Spinal cord (tissue), 10 donors: ENCODE data around the gene MATCAP1. TPM values are rescaled to one million over a fixed set of nuclear protein-coding genes. Genes with fewer than 3 reads are reported as not detected.

Experiments used
- DNase-seq, 6 donors: peaks; one replicate each; pipeline versions ENCODE4 v3.0.0 to v3.0.0-alpha.2; 2013 to 2015; ENCODE audit warnings: low spot score in 6 of 6, low read depth in 4 of 6
- H3K27ac ChIP-seq: one replicate; pipeline ENCODE4 v1.5.1; 2013; ENCODE audit warnings: low read depth, low read length, control low read depth
- H3K27me3 ChIP-seq: one replicate; pipeline ENCODE4 v1.6.1; 2013; ENCODE audit warnings: low read length; ENCODE audit not compliant: control insufficient read depth, insufficient read depth
- H3K36me3 ChIP-seq: one replicate; pipeline ENCODE4 v1.6.1; 2013; ENCODE audit warnings: low read length; ENCODE audit not compliant: control insufficient read depth, insufficient read depth
- H3K4me1 ChIP-seq: one replicate; pipeline ENCODE4 v1.6.1; 2013; ENCODE audit warnings: low read length; ENCODE audit not compliant: control insufficient read depth, insufficient read depth
- H3K4me3 ChIP-seq: one replicate; pipeline ENCODE4 v1.5.1; 2013; ENCODE audit warnings: low read depth, low read length, control low read depth
- H3K9me3 ChIP-seq: one replicate; pipeline ENCODE4 v1.6.1; 2013; ENCODE audit warnings: low read length; ENCODE audit not compliant: control insufficient read depth, insufficient read depth
- WGBS: methylation state at CpG from one replicate; pipeline ENCODE4 v1.1.5; 2013; ENCODE audit warnings: missing lambda C conversion rate; ENCODE audit not compliant: insufficient coverage; 5-methylcytosine and 5-hydroxymethylcytosine counted together
- polyA plus RNA-seq, 2 donors: library from polyadenylated mRNA; unstranded; fragments of 120-200 nt; gene quantifications; one replicate each; pipeline ENCODE4 v1.2.1, GENCODE V29; 2013; ENCODE audit not compliant: insufficient read length in 2 of 2
- total RNA-seq, 2 donors: library from RNA; depleted of rRNA in 1 of 2; stranded (reverse); fragments of 120-200 nt in 1 of 2; fragments of >200 nt in 1 of 2; gene quantifications; one replicate each; pipeline versions ENCODE4 v1.2.3 to v1.2.4, GENCODE V29; 2013 to 2014
- donor health status: healthy.

MATCAP1 gene
- total and polyA plus RNA-seq, 4 donors: 22.2 to 157 (median 80.6) TPM

DNA sequence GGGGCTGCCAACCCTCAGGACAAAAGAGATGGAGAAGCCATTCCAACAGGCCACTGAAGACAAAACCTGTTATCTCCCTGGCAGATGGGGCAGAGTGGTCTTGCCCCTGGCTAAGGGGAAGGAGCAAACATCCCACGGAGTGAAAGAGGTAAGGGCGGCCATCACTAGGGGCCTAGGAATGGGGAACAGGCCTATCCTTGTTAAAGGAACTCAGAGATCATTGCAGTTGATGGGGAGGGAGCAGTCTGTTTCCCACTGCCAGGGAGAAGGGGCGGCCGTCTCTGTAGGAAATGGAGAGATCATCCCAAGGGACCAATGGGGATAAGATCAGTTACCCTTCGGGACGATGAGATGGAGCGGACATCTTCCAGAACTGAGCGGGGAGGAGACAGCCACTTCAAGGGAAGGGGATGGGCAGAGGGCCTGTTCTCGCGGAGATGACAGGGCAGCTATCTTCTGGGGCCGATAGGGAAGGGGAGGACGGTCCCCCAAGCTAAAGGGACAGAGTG lies 42.6 kb upstream of the MATCAP1 start:
- peaks cover 28% of the 10 kb centered on the region for H3K4me1 ChIP-seq
- DNase-seq: no peak
- H3K9me3 ChIP-seq: no peaks in the 10 kb centered on the region
- WGBS: 6% methylated on average over 12 of the region's 12 CpGs
- H3K4me3 ChIP-seq: peak overlapping the region; percentile 94
- H3K27ac ChIP-seq: peak overlapping the region; percentile 44
- H3K36me3 ChIP-seq: peaks cover 46% of the 10 kb centered on the region
- no peaks in the 10 kb centered on the region for H3K27me3 ChIP-seq

- WGBS: 100% methylated on average over 2 of the region's 3 CpGs
- Histone ChIP-seq H3K4me1 (peaks cover 28% of the 10 kb centered on the region), H3K4me3 (no peak overlapping the region), H3K36me3 (peaks cover 23% of the 10 kb centered on the region), H3K27me3 (no peaks in the 10 kb centered on the region), H3K9me3 (no peaks in the 10 kb centered on the region), H3K27ac (no peak overlapping the region)
- DNase-seq: no peak
These were observed 40.2 kb upstream of the MATCAP1 start for GRCh38 chr16:67223992-67224391.

DNA sequence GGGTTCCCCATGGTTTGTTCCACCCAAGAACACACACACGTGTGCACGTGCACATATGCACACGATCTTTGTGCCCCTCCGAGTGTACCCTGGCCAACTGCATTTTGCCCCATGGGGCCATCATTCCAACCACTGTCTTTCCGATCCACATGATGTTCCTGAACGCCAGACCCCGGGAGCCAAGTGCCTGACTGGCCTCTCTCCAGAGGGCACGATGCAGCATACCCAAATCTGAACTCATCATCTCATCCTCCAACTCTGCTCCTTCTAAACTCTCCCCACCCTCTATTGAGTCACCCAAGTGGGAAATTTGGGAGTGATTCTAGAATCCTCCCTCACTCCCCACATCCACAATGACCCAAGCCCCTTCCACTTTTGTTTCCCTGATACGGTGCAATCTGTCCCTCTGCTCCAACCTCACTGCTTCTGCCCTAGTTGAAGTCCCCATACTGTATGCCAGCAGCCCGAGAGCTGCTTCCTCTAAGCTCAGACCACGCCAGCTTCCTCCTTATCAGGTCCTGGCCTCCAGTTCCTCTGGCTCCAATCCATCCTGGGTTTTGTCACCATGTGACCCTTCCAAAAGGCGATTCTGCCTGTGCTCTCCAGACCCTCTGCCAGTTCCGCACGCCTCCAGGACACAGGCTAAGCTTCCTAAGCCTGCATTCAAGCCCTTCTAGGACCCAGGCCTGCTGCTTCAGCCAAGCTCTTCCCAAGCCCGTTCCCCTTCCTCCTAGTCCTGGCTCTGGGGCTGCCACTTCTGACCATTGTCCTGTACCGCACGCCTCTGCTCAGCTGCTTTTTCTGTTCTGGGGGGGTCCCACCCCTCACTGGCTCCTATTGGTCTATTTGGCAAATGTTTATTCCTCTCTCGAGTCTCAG lies 33.1 kb upstream of the MATCAP1 start:
- Histone ChIP-seq H3K9me3 (no peaks in the 10 kb centered on the region), H3K27me3 (no peaks in the 10 kb centered on the region), H3K36me3 (peaks cover 40% of the 10 kb centered on the region), H3K4me1 (no peaks in the 10 kb centered on the region), H3K27ac (no peak overlapping the region), H3K4me3 (no peak overlapping the region)
- WGBS: 78% methylated on average over 15 of the region's 18 CpGs
- DNase-seq: no peak

DNA sequence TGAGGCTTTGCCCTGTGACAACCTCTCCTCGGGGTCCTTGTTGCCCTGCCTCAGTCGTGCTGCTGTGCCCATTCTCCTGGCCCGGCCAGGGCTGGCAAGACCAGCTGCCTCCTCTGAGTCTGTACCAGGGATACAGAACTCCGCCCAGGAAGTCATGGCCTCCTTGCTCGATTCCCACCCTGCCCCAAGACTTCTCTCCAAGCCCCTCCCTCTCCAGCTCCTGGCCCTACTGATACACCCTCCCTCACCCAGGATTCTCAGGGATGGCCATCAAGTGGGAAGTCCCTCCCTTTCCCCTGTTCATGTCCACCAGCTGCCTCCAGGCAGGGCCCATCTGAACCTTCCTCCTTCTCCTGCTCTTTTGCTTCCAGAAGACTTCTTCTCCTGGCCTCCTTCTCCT lies 31.9 kb upstream of the MATCAP1 start:
- H3K4me3 ChIP-seq: no peak overlapping the region
- no peaks in the 10 kb centered on the region for H3K27me3 ChIP-seq
- no peaks in the 10 kb centered on the region for H3K4me1 ChIP-seq
- no peak overlapping the region for H3K27ac ChIP-seq
- DNase-seq: no peak
- H3K9me3 ChIP-seq: no peaks in the 10 kb centered on the region
- 67% methylated on average over 5 of the region's 5 CpGs for WGBS
- H3K36me3 ChIP-seq: peaks cover 45% of the 10 kb centered on the region

- WGBS: 64% methylated on average over 5 of the region's 8 CpGs
- no peaks in the 10 kb centered on the region for H3K9me3 ChIP-seq
- DNase-seq: no peak
- no peak overlapping the region for H3K4me3 ChIP-seq
- H3K36me3 ChIP-seq: peaks cover 68% of the 10 kb centered on the region
- no peaks in the 10 kb centered on the region for H3K27me3 ChIP-seq
- H3K4me1 ChIP-seq: no peaks in the 10 kb centered on the region
- H3K27ac ChIP-seq: no peak overlapping the region
These were observed 29.6 kb upstream of the MATCAP1 start for GRCh38 chr16:67213197-67214019.

DNA sequence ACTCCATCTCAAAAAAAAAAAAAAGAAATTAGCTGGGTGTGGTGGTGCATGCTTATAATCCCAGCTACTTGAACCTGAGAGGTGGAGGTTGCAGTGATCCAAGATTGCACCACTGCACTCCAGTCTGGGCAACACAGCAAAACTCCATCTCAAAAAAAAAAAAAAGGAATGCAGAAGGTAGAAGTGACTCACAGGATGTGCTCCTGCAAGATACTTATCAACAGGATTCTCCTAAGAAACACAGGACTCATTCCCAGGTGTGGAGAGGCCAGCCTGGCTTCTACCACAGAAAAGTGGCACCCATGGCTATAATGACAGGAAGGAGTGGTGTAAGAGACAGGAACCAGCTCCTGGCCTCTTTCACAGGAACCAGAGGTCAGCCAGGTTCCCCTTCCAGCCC lies 29.0 kb upstream of the MATCAP1 start:
- Histone ChIP-seq H3K4me3 (no peak overlapping the region), H3K36me3 (peaks cover 75% of the 10 kb centered on the region), H3K4me1 (no peaks in the 10 kb centered on the region), H3K27me3 (no peaks in the 10 kb centered on the region), H3K27ac (no peak overlapping the region), H3K9me3 (no peaks in the 10 kb centered on the region)
- no peak for DNase-seq

DNA sequence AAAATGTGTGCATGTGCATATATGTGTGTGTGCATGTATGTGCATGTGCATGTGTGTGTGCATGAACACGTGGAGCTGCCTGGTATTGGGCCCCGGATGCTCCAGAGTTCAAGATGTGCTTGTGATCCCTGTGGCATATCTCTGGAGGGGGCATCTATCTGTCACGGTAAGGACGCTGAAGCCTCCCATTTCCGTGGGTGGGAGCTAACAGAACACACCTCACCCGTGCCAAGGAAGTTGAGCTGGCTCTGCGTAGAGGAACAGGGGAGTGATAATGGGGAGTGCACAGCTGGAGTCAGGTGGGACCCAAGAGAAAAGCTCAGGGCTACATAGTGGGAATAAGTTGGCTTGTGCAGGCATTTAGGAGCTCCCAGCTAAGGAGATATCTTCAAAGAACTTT lies 27.9 kb upstream of the MATCAP1 start:
- no peaks in the 10 kb centered on the region for H3K4me1 ChIP-seq
- WGBS: 81% methylated on average over 7 of the region's 7 CpGs
- no peak for DNase-seq
- H3K9me3 ChIP-seq: no peaks in the 10 kb centered on the region
- no peak overlapping the region for H3K27ac ChIP-seq
- H3K27me3 ChIP-seq: no peaks in the 10 kb centered on the region
- H3K4me3 ChIP-seq: no peak overlapping the region
- H3K36me3 ChIP-seq: peaks cover 77% of the 10 kb centered on the region

DNA sequence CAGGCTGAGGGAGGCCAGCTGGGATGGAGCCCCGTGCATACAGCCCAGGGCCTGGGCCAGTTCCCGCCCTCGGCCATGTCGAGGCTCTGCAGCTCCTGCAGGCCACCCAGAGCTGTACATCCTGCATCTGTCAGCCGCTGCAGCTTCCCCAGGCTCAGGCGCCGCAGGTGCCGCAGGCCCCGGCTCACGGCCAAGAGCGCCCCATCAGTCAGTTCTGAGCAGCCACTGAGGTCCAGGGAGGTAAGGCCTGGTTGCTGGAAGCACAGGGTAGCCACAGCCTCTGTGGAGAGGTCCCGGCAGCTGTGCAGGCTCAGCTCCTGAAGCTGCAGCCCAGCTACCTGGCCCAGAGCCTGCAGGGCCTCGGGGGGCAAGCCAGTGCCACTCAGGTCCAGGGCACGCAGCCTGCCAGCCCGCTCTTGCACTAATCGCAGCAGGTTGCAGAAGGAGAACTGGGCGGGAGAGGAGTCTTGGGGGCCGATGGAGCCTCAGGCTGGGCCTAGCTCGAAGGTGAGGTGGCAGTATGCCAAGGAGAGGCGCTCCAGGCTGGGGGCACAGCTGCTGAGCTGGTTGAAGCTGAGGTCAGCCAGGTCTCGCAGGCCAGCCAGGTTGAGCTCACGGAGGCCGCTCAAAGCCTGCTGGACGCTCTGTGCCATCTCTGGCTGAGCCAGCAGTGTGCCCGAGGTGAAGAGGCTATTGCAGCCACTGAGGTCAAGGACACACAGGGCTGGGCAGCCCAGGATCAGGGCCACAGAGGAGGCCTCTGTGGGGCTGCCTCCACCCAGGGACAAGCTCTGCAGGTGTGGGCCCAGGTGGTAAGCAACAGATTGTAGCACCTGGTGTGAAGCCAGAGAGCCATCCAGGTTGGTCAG lies 26.5 kb upstream of the MATCAP1 start:
- Histone ChIP-seq H3K27ac (no peak overlapping the region), H3K4me1 (no peaks in the 10 kb centered on the region), H3K9me3 (no peaks in the 10 kb centered on the region), H3K4me3 (no peak overlapping the region), H3K27me3 (no peaks in the 10 kb centered on the region), H3K36me3 (peaks cover 78% of the 10 kb centered on the region)
- WGBS: 81% methylated on average over 25 of the region's 25 CpGs
- DNase-seq: no peak

- Histone ChIP-seq H3K9me3 (no peaks in the 10 kb centered on the region), H3K27me3 (no peaks in the 10 kb centered on the region), H3K4me3 (no peak overlapping the region), H3K36me3 (peaks cover 75% of the 10 kb centered on the region), H3K4me1 (no peaks in the 10 kb centered on the region), H3K27ac (no peak overlapping the region)
- no peak for DNase-seq
- WGBS: 72% methylated on average over 6 of the region's 8 CpGs
These were observed 25.8 kb upstream of the MATCAP1 start for GRCh38 chr16:67209565-67209964.
